ENCODE measurements around the gene SLC25A39. TPM values are rescaled to one million over a fixed set of nuclear protein-coding genes. Genes with fewer than 3 reads are reported as not detected.

Gene SLC25A39
- total and polyA plus RNA-seq, 2 of the 13 experiments (the other 11 are each of a cell fraction or from before 2014, with no cell fraction given) = 144 to 151 TPM

DNA sequence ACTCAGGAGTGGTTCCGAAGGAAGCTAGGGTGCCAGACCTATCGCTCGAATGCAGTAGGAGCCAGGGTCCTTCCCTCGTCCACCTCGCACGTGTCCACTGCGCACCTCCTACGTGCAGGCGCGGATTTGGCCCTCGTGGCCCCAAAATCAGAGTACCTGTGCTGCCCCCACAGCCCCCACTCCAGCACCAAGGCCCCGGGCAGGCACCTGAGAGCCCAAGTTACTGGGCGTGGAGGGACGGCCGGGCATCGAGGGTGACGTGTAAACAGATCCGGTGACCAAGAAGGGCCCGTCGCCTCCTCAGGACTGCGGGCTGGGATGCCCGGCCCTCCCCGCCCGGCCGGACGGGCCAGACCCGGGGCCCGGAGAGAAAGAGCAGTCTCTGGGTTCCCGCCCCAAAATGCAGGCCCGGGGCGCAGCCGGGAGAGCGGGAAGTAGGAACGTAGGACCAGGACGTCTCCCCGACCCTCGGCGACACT lies 492 bp downstream of the SLC25A39 start (continued):
- TF ChIP-seq, protein P1, sequence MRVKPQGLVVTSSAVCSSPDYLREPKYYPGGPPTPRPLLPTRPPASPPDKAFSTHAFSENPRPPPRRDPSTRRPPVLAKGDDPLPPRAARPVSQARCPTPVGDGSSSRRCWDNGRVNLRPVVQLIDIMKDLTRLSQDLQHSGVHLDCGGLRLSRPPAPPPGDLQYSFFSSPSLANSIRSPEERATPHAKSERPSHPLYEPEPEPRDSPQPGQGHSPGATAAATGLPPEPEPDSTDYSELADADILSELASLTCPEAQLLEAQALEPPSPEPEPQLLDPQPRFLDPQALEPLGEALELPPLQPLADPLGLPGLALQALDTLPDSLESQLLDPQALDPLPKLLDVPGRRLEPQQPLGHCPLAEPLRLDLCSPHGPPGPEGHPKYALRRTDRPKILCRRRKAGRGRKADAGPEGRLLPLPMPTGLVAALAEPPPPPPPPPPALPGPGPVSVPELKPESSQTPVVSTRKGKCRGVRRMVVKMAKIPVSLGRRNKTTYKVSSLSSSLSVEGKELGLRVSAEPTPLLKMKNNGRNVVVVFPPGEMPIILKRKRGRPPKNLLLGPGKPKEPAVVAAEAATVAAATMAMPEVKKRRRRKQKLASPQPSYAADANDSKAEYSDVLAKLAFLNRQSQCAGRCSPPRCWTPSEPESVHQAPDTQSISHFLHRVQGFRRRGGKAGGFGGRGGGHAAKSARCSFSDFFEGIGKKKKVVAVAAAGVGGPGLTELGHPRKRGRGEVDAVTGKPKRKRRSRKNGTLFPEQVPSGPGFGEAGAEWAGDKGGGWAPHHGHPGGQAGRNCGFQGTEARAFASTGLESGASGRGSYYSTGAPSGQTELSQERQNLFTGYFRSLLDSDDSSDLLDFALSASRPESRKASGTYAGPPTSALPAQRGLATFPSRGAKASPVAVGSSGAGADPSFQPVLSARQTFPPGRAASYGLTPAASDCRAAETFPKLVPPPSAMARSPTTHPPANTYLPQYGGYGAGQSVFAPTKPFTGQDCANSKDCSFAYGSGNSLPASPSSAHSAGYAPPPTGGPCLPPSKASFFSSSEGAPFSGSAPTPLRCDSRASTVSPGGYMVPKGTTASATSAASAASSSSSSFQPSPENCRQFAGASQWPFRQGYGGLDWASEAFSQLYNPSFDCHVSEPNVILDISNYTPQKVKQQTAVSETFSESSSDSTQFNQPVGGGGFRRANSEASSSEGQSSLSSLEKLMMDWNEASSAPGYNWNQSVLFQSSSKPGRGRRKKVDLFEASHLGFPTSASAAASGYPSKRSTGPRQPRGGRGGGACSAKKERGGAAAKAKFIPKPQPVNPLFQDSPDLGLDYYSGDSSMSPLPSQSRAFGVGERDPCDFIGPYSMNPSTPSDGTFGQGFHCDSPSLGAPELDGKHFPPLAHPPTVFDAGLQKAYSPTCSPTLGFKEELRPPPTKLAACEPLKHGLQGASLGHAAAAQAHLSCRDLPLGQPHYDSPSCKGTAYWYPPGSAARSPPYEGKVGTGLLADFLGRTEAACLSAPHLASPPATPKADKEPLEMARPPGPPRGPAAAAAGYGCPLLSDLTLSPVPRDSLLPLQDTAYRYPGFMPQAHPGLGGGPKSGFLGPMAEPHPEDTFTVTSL (CRISPR knock-in tag; IDR thresholded peaks at IDR 0.05; ENCODE audit: borderline replicate concordance) = no peak
- TF ChIP-seq RARA (CRISPR knock-in tag; IDR thresholded peaks at IDR 0.05) = no peak
- TF ChIP-seq, protein P2, sequence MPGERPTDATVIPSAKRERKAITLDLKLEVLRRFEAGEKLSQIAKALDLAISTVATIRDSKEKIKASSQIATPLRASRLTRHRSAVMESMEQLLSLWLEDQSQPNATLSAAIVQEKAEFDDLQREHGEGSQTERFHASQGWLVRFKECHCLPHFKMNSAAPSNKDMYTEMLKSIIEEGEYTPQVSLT (CRISPR knock-in tag; IDR thresholded peaks at IDR 0.05; ENCODE audit: borderline replicate concordance, low read depth) = no peak
- TF ChIP-seq SIX1 (CRISPR knock-in tag; IDR thresholded peaks at IDR 0.05; ENCODE audit: borderline replicate concordance) = no peak
- no peak for TF ChIP-seq ZNF780A (CRISPR knock-in tag; IDR thresholded peaks at IDR 0.05)
- no peak; the same call in 1 of the 2 replicates for TF ChIP-seq ARHGAP35 (CRISPR knock-in tag; IDR thresholded peaks at IDR 0.05; ENCODE audit: borderline replicate concordance)
- TF ChIP-seq, protein P3, sequence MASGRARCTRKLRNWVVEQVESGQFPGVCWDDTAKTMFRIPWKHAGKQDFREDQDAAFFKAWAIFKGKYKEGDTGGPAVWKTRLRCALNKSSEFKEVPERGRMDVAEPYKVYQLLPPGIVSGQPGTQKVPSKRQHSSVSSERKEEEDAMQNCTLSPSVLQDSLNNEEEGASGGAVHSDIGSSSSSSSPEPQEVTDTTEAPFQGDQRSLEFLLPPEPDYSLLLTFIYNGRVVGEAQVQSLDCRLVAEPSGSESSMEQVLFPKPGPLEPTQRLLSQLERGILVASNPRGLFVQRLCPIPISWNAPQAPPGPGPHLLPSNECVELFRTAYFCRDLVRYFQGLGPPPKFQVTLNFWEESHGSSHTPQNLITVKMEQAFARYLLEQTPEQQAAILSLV (CRISPR knock-in tag; IDR thresholded peaks at IDR 0.05; ENCODE audit: borderline replicate concordance) = no peak
- no peak for TF ChIP-seq ZNF382 (CRISPR knock-in tag; IDR thresholded peaks at IDR 0.05; ENCODE audit: borderline replicate concordance)
- no peak for TF ChIP-seq ZFP41 (CRISPR knock-in tag; IDR thresholded peaks at IDR 0.05; ENCODE audit: borderline replicate concordance)
- no peak for TF ChIP-seq ZNF253 (CRISPR knock-in tag; IDR thresholded peaks at IDR 0.05; ENCODE audit: borderline replicate concordance)
- TF ChIP-seq, protein P4, sequence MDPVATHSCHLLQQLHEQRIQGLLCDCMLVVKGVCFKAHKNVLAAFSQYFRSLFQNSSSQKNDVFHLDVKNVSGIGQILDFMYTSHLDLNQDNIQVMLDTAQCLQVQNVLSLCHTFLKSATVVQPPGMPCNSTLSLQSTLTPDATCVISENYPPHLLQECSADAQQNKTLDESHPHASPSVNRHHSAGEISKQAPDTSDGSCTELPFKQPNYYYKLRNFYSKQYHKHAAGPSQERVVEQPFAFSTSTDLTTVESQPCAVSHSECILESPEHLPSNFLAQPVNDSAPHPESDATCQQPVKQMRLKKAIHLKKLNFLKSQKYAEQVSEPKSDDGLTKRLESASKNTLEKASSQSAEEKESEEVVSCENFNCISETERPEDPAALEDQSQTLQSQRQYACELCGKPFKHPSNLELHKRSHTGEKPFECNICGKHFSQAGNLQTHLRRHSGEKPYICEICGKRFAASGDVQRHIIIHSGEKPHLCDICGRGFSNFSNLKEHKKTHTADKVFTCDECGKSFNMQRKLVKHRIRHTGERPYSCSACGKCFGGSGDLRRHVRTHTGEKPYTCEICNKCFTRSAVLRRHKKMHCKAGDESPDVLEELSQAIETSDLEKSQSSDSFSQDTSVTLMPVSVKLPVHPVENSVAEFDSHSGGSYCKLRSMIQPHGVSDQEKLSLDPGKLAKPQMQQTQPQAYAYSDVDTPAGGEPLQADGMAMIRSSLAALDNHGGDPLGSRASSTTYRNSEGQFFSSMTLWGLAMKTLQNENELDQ (CRISPR knock-in tag; IDR thresholded peaks at IDR 0.05; ENCODE audit: borderline replicate concordance) = no peak
- no peak for TF ChIP-seq ZMYM3 (CRISPR knock-in tag; IDR thresholded peaks at IDR 0.05)
- TF ChIP-seq, protein P5, sequence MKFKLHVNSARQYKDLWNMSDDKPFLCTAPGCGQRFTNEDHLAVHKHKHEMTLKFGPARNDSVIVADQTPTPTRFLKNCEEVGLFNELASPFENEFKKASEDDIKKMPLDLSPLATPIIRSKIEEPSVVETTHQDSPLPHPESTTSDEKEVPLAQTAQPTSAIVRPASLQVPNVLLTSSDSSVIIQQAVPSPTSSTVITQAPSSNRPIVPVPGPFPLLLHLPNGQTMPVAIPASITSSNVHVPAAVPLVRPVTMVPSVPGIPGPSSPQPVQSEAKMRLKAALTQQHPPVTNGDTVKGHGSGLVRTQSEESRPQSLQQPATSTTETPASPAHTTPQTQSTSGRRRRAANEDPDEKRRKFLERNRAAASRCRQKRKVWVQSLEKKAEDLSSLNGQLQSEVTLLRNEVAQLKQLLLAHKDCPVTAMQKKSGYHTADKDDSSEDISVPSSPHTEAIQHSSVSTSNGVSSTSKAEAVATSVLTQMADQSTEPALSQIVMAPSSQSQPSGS (CRISPR knock-in tag; IDR thresholded peaks at IDR 0.05) = no peak
- 0 out of 2 replicates have a peak, but pooled peaks have one; percentile 21 for TF ChIP-seq ZNF160 (CRISPR knock-in tag; IDR thresholded peaks at IDR 0.05)
- no peak for TF ChIP-seq ZNF24 (IDR thresholded peaks at IDR 0.05)
- TF ChIP-seq TCF7 (IDR thresholded peaks at IDR 0.05; ENCODE audit: low read depth) = no peak
- TF ChIP-seq MLLT10 (CRISPR knock-in tag; IDR thresholded peaks at IDR 0.05) = 0 out of 2 replicates have a peak, but pooled peaks have one; percentile 7
- no peak for TF ChIP-seq MIXL1 (CRISPR knock-in tag; IDR thresholded peaks at IDR 0.05)
- no peak for TF ChIP-seq YEATS4 (CRISPR knock-in tag; IDR thresholded peaks at IDR 0.05; ENCODE audit: borderline replicate concordance)
- TF ChIP-seq ZNF138 (CRISPR knock-in tag; IDR thresholded peaks at IDR 0.05; ENCODE audit: low read depth) = 0 out of 2 replicates have a peak, but pooled peaks have one; percentile 82
